HTERT RPE-1 (cell line): ENCODE results near the gene RFX1.

Source experiments
- in situ Hi-C: fragments of 300-500 bp; cut with MboI; formaldehyde crosslinking; loops from 4 replicates; pipeline ENCODE4 v1.14.3; 2020; ENCODE audit warnings: low sequenced_read_pairs

Gene RFX1

GRCh38 chr19:13914777-13915176 lies 91.3 kb downstream of the RFX1 start:
- in situ Hi-C loops = no loop called here

GRCh38 chr19:13913352-13913751 lies 92.8 kb downstream of the RFX1 start:
- in situ Hi-C loops = no loop called here
